GM19099 (cell line): Measurements from ENCODE around the gene PIP5K1B.

Experiments
- POLR2A ChIP-seq: IDR thresholded peaks from 3 replicates; pipeline ENCODE4 v1.6.1; 2011; ENCODE audit warnings: low read depth; ENCODE audit not compliant: insufficient read length; ENCODE audit errors: extremely low read depth

Gene PIP5K1B

DNA sequence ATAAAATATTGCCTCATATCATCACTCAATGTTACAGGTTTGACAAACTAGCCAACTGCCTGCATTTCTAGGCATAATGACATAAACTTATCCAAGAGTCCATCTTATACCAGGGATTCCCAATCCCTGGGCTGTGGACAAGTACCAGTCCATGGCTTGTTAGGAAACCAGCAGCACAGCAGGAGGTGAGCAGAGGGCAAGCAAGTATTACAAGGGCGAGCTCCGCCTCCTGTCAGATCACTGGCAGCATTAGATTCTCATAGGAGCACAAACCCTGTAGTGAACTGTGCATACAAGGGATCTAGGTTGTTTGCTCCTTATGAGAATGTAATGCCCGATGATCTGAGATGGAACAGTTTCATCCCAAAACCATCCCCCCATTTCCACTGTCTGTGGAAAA is 164.0 kb downstream of the PIP5K1B start:
- TF ChIP-seq POLR2A = no peak

- no peak for TF ChIP-seq POLR2A
Observed at GRCh38 chr9:68870086-68870485, 165.0 kb downstream of the PIP5K1B start.

DNA sequence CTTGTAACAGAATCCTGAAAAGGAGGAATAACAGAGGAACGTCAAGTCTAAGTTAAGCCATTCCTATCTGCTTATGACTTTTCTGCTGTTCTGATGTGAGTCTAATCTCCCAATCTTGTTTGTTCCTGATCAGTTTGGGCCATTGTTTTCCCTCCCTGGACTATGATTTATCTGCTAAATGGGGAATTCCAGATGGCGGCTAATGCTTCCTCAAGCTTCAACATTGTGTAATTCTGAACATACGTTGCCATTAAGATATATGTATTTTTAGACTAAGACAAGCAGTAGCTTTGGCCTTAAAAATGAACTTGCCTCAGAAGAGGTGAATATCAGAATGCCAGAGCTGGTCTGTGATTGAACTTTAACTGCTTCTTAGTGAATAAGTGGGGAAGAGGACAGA is 166.2 kb downstream of the PIP5K1B start:
- TF ChIP-seq POLR2A = no peak

- TF ChIP-seq POLR2A = no peak
Observed at GRCh38 chr9:68872026-68872501, 167.0 kb downstream of the PIP5K1B start.

GRCh38 chr9:68873179-68873578 is 168.1 kb downstream of the PIP5K1B start:
- no peak for TF ChIP-seq POLR2A

- no peak for TF ChIP-seq POLR2A
Observed at GRCh38 chr9:68876273-68876672, 171.2 kb downstream of the PIP5K1B start.

GRCh38 chr9:68876681-68877080 is 171.6 kb downstream of the PIP5K1B start:
- TF ChIP-seq POLR2A = no peak

DNA sequence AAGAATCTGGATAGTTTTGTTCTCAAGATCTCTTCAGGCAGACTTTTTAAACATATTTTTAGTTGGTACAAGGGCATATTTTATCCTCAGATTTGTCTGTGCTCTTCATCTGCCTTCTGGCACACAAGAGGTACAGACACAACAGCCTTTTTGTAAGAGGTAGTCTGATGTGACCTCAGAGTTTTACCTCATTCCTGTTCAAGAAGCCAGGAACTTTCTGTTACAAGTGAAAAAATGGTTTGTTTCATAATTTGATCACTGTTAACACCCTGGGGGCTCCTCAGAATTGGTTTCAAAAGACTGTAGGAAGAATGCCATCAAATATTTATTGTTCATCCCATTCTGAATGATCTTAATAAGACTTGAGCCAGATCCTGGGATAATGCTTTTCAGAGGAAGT is 172.2 kb downstream of the PIP5K1B start:
- no peak for TF ChIP-seq POLR2A

GRCh38 chr9:68878450-68878849 is 173.4 kb downstream of the PIP5K1B start:
- no peak for TF ChIP-seq POLR2A

DNA sequence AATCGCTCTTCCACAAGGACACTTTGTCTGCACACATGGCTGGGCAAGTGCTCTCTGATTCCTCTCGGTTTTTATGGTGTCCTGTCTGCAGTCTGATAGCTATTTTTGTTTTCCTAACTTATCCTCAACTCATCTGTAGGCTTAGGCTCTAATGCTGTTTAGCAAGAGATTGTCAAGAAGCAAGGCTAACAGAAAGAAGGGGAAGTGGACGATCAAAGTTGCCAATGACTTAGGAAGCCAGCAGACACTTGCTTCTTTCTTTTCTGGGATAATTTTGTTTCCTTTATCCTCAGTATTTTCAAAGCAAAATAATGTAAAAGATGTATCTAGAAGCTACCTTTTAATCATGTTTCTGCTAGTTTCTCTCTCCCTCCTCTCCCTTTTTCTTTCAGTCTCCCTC is 178.2 kb downstream of the PIP5K1B start:
- TF ChIP-seq POLR2A = no peak

DNA sequence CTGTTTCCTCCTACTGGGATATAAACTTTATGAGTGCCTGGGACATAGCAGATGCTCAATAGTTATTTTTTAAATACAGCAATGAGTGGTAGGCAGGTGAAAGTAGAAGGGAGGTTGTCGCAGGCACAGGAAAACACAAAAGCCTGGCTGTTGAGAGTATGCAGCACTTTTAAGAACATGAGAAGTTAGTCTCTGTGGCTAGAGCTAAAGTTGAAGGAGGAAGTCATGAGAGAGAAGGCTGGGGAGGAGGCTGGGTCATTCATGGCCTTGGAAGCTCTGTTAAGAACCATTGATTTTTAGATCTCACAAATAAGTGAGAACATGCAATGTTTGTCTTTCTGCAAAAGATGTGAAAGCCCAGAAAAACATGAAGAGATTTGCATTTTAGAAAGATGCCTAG is 182.2 kb downstream of the PIP5K1B start:
- no peak for TF ChIP-seq POLR2A

DNA sequence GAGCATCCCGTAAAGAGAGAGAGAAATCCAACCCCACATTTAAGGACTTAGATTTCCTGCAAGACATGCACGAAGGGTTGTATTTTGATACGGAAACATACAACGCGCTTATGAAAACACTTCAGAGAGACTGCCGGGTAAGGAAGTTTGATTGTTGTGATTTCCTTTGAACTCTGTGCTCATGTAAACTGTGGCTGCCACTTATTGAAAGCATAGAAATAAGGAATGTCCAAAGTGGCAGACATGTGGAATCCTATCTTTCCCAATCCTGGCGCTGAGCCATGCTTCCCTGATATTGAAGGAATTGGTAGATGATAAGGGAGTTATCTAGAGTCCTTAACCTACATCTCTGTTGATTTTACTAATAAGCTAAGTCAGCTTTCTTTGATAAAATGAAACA is 189.5 kb downstream of the PIP5K1B start:
- TF ChIP-seq POLR2A = no peak

- TF ChIP-seq POLR2A = no peak
Observed at GRCh38 chr9:68895741-68896478, 190.9 kb downstream of the PIP5K1B start.

GRCh38 chr9:68896486-68896885 is 191.4 kb downstream of the PIP5K1B start:
- TF ChIP-seq POLR2A = no peak

DNA sequence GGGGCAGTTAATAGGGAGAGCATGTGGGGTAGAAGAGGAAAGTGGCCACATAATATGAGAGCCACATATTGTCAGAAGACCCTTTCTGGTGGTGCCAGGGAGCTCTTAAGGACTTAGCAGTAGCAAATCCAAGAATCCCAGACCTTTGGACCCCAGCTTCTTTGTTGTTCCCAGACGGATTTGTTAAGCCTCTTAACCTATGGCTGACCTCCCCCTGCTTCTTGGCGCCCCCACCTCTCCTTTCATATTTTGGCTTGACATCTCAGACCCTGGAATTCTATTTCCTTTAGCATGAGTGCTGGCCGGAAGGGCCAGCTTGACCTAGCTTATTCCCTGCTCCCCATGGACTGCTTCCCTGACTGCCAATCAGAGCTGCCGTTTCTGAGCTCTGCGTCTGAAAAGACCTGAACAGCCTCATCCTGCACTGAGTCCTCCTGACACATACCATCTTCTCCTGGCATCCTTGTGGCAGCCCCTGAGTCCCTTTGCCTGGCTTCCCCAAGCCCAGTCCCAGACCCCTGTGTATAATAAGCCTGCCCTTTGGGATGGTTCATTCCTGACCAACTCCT is 192.6 kb downstream of the PIP5K1B start:
- TF ChIP-seq POLR2A = no peak

- TF ChIP-seq POLR2A = no peak
Observed at GRCh38 chr9:68898781-68899439, 193.9 kb downstream of the PIP5K1B start.
